ENCODE measurements around the gene POU2F3. TPM values are rescaled to one million over a fixed set of nuclear protein-coding genes. Genes with fewer than 3 reads are reported as not detected.

POU2F3 gene
- polyA plus RNA-seq, 1 experiment: not detected

DNA sequence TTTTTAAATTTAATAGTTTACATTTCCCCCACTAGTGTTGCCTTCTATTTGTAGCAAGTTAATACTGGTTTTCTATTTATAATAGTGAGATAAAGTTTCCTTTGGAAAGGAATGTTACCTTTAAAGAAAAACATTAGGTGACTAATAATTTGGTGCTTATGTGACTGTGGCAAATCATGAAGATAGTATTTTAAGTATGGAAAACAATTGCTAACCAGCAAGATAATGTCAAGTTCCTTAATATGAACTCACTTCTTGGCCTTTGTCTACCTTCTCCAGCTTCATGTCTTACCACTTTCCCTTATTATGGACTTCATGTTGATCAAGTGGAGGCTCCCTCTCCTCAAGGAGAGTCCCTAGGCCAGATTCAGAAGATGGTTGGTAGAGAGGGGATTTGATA lies 123.5 kb downstream of the POU2F3 start:
- no peak for TF ChIP-seq CTCF (IDR thresholded peaks at IDR 0.05; ENCODE audit: low read depth, low read length)
- H3K27me3 ChIP-seq (ENCODE audit: control insufficient read depth, insufficient read depth, low read length): no peaks in the 10 kb centered on the region
- H3K27ac ChIP-seq (ENCODE audit: low read depth, low read length): peak overlapping the region; percentile 47
- ChIA-PET POLR2A (no interaction called here), CTCF (no interaction called here)
- no peak overlapping the region for H3K4me3 ChIP-seq (ENCODE audit: low read depth, low read length)
- no peak for DNase-seq (ENCODE audit: low read depth, low spot score)
- H3K9me3 ChIP-seq (ENCODE audit: control insufficient read depth, insufficient read depth, low read length): peaks cover 2% of the 10 kb centered on the region; the same call in 1 of the 2 replicates

DNA sequence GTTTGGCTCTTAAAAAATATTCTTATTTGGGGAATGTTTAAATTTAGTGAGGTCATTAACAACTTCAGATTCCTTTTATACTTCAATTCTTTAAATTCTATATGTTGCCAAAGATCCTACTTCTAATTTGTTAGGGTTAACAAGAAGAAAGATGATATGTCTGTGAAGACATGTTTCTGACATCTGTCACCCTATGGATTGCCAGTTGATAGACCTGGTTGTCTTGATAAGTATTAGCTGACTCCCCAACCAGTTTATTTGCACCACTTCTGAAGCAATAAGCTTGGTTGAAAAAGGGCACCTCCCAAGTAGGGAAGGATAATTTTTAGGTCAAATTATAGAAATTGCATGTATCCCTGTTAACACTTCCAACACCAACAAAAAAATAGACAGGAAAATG lies 125.6 kb downstream of the POU2F3 start:
- POLR2A ChIA-PET: no interaction called here
- H3K9me3 ChIP-seq (ENCODE audit: control insufficient read depth, insufficient read depth, low read length): peaks cover 2% of the 10 kb centered on the region; the same call in 1 of the 2 replicates

More for the DNA sequence above, 125.6 kb downstream of the POU2F3 start:
- no peak for DNase-seq (ENCODE audit: low read depth, low spot score)
- Histone ChIP-seq H3K4me3 (ENCODE audit: low read depth, low read length) (no peak overlapping the region), H3K27ac (ENCODE audit: low read depth, low read length) (no peak overlapping the region), H3K27me3 (ENCODE audit: control insufficient read depth, insufficient read depth, low read length) (no peaks in the 10 kb centered on the region)
- TF ChIP-seq CTCF (IDR thresholded peaks at IDR 0.05; ENCODE audit: low read depth, low read length): no peak
- CTCF ChIA-PET: no interaction called here

Small RNAs within 50 kb of the gene (small RNA-seq; reads per million reads assigned to genes)
- 4.3 reads per million, percentile 43 among the genes with 10 or more reads in this experiment for gene RF00100 (ENCODE audit: insufficient read length, low read depth)

Other genes with a start within 250 kb of the POU2F3 start
- 0.07 TPM in 1 of 2 replicates, not detected in the other for gene TRIM29, start 102.0 kb upstream of the POU2F3 start, polyA plus RNA-seq (2011; rRNA removed)
- gene OAF, start 29.1 kb upstream of the POU2F3 start, polyA plus RNA-seq (2011; rRNA removed): 26.6 and 37.0 TPM in 2 replicates
- 13.6 and 14.9 TPM in 2 replicates for gene TLCD5, start 85.2 kb downstream of the POU2F3 start, polyA plus RNA-seq (2011; rRNA removed)
- 62.7 and 64.8 TPM in 2 replicates for gene ARHGEF12, start 96.3 kb downstream of the POU2F3 start, polyA plus RNA-seq (2011; rRNA removed)